Stimulated activated naive CD8-positive, alpha-beta T cell treated with anti-CD3 and anti-CD28 coated beads, Interleukin-15, amount 100 ng/mL, for 72 hours (primary cell): ENCODE measurements around the gene CETP.
"Not testable (repeated sequence)": the region's sequence is repeated elsewhere in the genome, so short reads cannot be mapped to it uniquely, and the experiment has no call there.

Source experiments
- ATAC-seq: fragments of 150-1000 bp; cut with Tn5 transposase; 2 replicates; pipeline ENCODE4 v1.10.0; 2021; ENCODE audit warnings: mild to moderate bottlenecking, moderate library complexity
- DNase-seq, 2 donors: peaks; one replicate each; pipeline ENCODE4 v3.0.0; 2021 to 2022
- H3K27ac Mint-ChIP-seq, 2 donors: one replicate each; pipeline ENCODE4 v1.8.0; 2022; ENCODE audit warnings: mild to moderate bottlenecking in 2 of 2, mixed read lengths in 2 of 2, moderate library complexity in 2 of 2
- H3K27me3 Mint-ChIP-seq: one replicate; pipeline ENCODE4 v1.8.0; 2022; ENCODE audit warnings: mixed read lengths
- H3K4me1 Mint-ChIP-seq: one replicate; pipeline ENCODE4 v1.8.0; 2022; ENCODE audit warnings: mild to moderate bottlenecking, mixed read lengths
- H3K4me3 Mint-ChIP-seq, 2 donors: one replicate each; pipeline ENCODE4 v1.8.0; 2022; ENCODE audit warnings: mild to moderate bottlenecking in 2 of 2, mixed read lengths in 2 of 2, moderate library complexity in 1 of 2
- H3K9me3 Mint-ChIP-seq, 2 donors: one replicate each; pipeline ENCODE4 v1.8.0; 2022; ENCODE audit warnings: mixed read lengths in 2 of 2

The CETP gene

DNA sequence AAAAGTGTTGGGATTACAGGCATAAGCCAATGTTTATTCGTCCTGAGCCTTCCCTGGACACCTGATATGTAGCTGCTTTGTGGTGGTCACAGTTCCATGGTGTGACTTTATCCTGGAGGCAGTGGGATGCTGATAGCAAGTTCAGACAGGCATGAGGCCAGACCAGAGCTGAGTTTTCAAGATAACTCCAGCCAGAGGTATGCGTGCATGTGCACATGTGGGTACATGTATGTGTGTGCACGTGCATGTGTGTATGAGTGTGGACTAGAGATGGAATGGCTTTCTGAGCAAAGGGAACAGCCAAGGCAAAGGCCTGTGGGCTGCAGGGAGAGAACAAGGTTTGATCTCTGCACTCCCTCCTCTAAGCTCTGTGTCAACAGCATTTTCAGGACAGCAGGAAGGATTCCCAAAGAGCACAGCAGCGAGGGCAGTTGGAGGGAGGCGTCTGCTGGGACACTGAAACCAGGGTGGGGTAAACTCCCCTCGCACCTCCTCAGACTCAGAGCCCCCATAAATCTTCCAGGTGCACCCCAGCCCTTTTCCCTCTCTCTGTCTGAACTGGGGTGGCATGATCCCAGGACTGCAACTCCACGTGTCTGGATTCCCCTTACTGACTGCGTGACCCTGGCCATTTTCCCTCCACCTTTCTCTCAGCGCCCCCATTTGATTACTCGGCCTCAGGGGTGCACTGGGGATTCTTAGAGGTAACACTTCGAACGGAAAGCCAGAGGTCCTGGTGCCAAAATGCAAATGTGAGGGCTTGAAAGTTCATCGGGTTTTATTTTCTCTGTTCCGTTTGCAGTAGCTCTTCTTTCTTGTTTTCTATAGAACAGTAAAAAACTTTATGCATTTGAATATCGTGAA, 42.9 kb downstream of the CETP start:
- Mint-ChIP-seq H3K9me3 (peaks cover 0 to 5% of the 10 kb centered on the region in 2 donors), H3K27me3 (no peaks in the 10 kb centered on the region), H3K27ac (peak overlapping the region; percentile 89 to 90), H3K4me3 (peak overlapping the region; percentile 55 to 65), H3K4me1 (peaks cover 91% of the 10 kb centered on the region)
- no peak for ATAC-seq
- no peak for DNase-seq

DNA sequence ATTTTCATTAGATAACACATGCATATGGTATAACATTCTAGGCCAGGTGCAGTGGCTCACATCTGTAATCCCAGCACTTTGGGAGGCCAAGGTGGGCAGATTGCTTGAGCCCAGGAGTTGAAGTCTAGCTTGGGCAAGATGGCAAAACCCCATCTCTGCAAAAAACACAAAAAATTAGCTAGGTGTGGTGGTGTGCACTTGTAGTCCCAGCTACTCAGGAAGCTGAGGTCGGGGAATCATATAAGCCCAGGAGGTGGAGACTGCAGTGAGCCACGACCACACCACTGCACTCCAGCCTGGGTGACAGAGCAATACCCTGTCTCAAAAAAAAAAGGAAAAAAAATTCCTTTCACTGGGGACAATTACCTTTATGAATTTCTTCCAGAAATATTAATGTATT, 43.8 kb downstream of the CETP start:
- not testable (repeated sequence) for DNase-seq, ATAC-seq

DNA sequence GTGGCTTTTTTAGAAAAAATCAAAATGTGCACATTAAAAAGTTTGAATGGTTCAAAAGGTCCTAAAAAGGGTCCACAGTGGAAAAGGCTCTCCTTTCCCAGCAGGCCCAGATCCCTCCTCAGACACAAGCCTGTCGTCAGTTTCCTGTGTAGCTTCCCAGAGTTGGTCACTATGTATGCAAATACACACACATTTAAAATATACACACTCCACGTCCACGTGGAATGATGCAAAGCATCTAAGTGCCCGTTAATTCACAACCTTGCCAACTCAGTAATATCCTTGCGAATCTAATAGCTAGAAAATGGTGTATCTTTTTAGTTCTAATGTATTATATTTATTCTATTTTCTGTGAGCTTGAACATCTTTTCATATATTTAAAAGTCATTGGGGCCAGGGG, 45.3 kb downstream of the CETP start:
- Mint-ChIP-seq H3K27ac (peak overlapping the region; percentile 59 to 68), H3K27me3 (no peaks in the 10 kb centered on the region), H3K9me3 (peaks cover 0 to 1% of the 10 kb centered on the region in 2 donors), H3K4me3 (peak overlapping the region in 1 of 2 donors; percentile 61), H3K4me1 (peaks cover 90% of the 10 kb centered on the region)
- ATAC-seq (no peak), DNase-seq (no peak)

More for the DNA sequence above, 43.8 kb downstream of the CETP start:
- H3K27me3 Mint-ChIP-seq, H3K9me3 Mint-ChIP-seq, H3K4me3 Mint-ChIP-seq, H3K27ac Mint-ChIP-seq: not testable (repeated sequence)
- H3K4me1 Mint-ChIP-seq, result peaks cover 90% of the 10 kb centered on the region

DNA sequence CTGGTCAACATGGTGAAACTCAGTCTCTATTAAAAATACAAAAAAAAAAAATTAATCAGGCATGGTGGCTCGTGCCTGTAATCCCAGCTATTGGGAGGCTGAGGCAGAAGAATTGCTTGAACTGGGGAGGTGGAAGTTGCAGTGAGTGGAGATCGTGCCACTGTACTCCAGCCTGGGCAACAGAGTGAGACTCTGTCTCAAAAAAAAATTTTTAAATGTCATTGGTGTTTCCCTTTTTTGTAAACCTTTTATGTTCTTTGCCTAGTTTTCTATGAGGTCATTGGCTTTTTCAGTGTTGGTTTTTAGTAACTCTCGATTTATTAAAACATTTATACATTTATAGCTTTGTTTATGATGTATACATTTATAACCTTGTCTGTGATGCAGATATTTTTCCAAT, 45.8 kb downstream of the CETP start:
- Mint-ChIP-seq H3K27me3 (no peaks in the 10 kb centered on the region), H3K9me3 (no peaks in the 10 kb centered on the region), H3K27ac (peak overlapping the region; percentile 35 to 68), H3K4me3 (peak overlapping the region in 1 of 2 donors; percentile 41), H3K4me1 (peaks cover 90% of the 10 kb centered on the region)
- DNase-seq (no peak), ATAC-seq (no peak)

DNA sequence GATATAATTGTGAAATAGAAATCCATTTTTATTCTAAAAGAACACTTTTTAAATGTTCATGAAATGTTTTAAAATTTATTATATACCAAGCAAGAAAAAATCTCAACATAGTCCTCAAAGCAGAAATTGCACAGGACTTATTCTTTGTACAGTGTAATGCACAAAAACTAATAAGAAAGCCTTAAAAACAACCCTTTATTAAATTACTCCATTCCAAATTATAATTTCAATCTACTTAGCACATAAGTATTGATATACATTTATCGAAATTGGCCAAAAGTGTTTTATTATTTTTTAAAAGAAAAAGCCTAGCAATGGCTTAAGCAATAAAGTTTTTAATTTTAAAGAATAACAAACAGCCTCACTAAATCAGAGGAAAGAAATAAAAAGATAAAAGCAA, 46.7 kb downstream of the CETP start:
- ATAC-seq, result no peak
- DNase-seq, result no peak
- H3K4me1 Mint-ChIP-seq, result peaks cover 87% of the 10 kb centered on the region
- no peaks in the 10 kb centered on the region for H3K27me3 Mint-ChIP-seq
- H3K27ac Mint-ChIP-seq, result peak overlapping the region in 1 of 2 donors; percentile 95
- peak overlapping the region in 1 of 2 donors; percentile 16 for H3K4me3 Mint-ChIP-seq
- H3K9me3 Mint-ChIP-seq, result no peaks in the 10 kb centered on the region

DNA sequence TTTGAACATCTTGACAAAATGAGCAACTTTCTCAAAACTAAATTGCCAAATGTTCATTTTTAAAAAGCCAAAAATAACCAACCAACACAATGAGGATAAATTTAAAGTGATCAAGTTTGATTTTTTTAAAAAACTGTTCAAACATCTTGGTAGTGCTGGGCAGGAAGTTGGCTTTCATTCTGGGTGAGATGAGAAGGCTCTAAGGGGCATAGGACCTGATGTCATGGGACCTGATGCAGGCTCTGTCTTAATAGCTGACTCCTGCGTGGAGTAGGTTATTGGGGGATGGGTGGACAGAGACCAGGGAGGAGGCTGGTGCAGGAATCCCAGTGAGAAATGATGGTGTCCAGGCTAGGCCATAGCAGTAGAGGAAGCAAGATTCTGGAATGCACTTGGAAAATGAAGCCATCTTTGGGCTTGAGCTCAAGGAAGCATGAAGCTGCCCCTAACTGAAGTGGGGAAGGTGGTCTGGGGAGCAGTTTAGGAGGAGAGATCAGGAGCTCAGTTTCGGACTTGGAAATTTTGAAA, 48.0 kb downstream of the CETP start:
- peak overlapping the region; percentile 65 to 66 for H3K4me3 Mint-ChIP-seq

DNA sequence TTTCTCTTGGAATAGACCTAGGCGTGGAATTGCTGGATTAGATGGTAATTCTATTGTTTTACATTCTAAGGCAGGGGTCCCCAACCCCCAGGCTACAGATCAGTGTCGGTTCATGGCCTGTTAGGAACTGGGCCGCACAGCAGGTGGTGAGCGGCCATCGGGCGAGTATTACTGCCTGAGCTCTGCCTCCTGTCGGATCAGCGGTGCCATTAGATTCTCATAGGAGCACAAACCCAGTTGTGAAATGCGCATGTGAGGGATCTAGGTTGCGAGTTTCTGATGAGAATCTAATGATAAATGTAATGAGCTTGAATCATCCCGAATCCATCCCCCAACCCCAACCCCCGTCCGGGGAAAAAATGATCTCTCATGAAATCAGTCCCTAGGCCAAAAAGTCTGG, 50.6 kb downstream of the CETP start:
- Mint-ChIP-seq H3K4me3 (peak overlapping the region; percentile 58 to 61), H3K27me3 (no peaks in the 10 kb centered on the region), H3K4me1 (peaks cover 86% of the 10 kb centered on the region), H3K27ac (peak overlapping the region; percentile 67 to 93), H3K9me3 (no peaks in the 10 kb centered on the region)
- no peak for DNase-seq
- no peak for ATAC-seq

More for the DNA sequence above, 48.0 kb downstream of the CETP start:
- H3K27me3 Mint-ChIP-seq, result no peaks in the 10 kb centered on the region
- ATAC-seq, result peak; percentile 21
- no peaks in the 10 kb centered on the region for H3K9me3 Mint-ChIP-seq
- DNase-seq, result no peak
- peak overlapping the region; percentile 57 to 95 for H3K27ac Mint-ChIP-seq
- peaks cover 87% of the 10 kb centered on the region for H3K4me1 Mint-ChIP-seq

DNA sequence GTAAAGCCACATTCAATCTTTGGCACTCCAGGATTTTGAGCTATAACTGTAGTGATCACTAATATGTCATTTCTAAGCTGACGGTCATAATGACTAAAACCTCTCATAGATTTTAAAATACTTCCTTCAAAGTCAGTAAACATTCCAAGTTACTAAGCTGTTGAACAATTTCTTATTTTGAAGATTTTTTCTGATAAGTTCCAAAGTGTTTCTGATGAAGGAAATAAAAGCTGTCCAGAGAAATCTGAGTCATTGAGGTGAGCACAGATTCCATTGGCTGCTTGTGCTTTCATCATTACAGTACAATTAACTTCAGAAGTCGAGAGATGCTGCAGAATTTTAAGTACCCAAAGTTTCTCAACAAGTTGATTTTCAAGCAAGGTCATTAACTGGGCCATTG, 51.5 kb downstream of the CETP start:
- ATAC-seq (no peak), DNase-seq (no peak)
- Mint-ChIP-seq H3K27ac (peak overlapping the region; percentile 7 to 99), H3K4me3 (peak overlapping the region; percentile 59 to 76), H3K9me3 (no peaks in the 10 kb centered on the region), H3K4me1 (peaks cover 90% of the 10 kb centered on the region), H3K27me3 (no peaks in the 10 kb centered on the region)

DNA sequence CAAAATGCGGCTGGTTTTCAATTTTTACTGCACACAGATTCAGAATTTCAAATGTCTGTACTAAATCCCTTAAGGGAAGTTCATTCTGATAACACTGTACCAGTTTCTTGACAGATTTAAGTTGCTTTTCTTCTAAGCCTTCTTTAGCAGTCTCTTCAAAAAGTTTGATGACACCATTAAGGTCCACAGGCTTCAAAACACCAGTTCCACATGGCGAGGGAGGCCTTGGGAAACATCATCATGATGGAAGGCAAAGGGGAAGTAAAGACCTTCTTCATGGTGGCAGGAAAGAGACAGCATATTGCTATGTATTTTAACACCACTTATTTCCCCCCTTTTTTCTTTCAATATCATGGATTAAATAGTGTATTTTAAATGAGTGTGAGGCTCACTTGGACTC, 52.2 kb downstream of the CETP start:
- Mint-ChIP-seq H3K9me3 (no peaks in the 10 kb centered on the region), H3K27ac (peak overlapping the region; percentile 95 to 99), H3K27me3 (no peaks in the 10 kb centered on the region), H3K4me1 (peaks cover 91% of the 10 kb centered on the region), H3K4me3 (peak overlapping the region; percentile 59 to 76)
- no peak for DNase-seq
- no peak for ATAC-seq

DNA sequence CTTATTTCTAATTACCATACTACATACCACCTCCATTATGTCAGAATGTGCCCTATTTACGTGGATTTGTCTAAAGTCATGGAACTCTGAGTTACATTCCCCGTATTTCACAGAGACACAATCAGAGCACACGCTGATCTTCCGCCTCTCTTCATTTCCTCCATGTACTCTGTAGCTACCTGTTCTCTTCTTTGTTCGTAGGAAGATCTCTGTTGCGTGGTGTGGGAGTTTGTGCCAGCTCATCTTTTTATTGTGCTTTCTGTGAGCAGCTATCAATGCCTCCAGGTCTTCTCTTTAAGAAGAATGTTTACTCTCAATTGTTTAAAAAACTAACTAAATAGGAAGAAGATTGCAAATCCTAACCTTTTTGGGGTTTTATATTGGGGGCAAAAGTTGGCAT, 54.6 kb downstream of the CETP start:
- Mint-ChIP-seq H3K4me1 (peaks cover 92% of the 10 kb centered on the region), H3K9me3 (no peaks in the 10 kb centered on the region), H3K27ac (peak overlapping the region; percentile 14 to 95), H3K4me3 (peak overlapping the region; percentile 44 to 47), H3K27me3 (no peaks in the 10 kb centered on the region)
- DNase-seq, result no peak
- no peak for ATAC-seq

DNA sequence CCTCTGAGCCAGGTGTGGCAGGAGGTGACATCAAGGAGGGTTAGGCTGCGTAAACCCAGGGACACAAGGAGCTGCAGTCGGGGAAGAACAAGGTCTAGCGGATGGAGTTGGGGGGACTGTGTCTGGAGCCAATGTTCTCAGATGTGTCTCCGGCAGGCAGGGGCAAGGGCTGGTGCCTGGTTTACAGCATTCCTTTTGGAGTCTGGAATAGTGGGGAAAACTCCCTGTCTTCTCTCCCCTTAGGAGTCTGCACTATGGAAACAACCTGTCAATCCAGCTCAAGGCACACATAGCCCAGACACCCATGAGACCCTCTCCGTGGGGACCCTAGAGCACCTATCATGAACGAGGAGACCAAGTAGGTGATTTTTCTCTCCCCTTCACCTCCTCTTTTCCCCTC, 55.1 kb downstream of the CETP start:
- peaks cover 92% of the 10 kb centered on the region for H3K4me1 Mint-ChIP-seq
- H3K27ac Mint-ChIP-seq, result peak overlapping the region in 1 of 2 donors; percentile 28
- no peak for DNase-seq
- H3K4me3 Mint-ChIP-seq, result peak overlapping the region in 1 of 2 donors; percentile 24
- no peaks in the 10 kb centered on the region for H3K27me3 Mint-ChIP-seq
- ATAC-seq, result no peak
- H3K9me3 Mint-ChIP-seq, result no peaks in the 10 kb centered on the region

DNA sequence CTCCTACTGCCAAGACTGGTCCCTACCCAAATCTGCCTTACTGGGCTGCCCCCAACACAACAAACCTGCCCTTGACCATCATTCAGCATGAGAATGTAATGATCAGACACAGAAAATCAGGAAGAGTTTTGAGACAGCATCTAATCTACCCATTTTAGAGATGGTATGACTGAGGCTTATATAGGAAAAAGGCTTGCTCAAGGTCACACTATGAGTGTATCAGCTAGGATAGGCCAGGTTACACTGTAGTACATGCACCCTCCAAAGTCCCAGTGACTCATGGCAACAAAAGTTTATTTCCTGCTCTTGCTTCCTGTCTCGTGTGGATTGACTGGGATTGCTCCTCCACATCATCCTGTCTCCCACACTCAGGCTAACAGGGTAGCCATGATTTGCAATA, 55.5 kb downstream of the CETP start:
- no peak for ATAC-seq
- H3K4me3 Mint-ChIP-seq, result peak overlapping the region in 1 of 2 donors; percentile 24
- peaks cover 92% of the 10 kb centered on the region for H3K4me1 Mint-ChIP-seq
- no peak for DNase-seq
- peak overlapping the region in 1 of 2 donors; percentile 28 for H3K27ac Mint-ChIP-seq
- H3K9me3 Mint-ChIP-seq, result no peaks in the 10 kb centered on the region
- no peaks in the 10 kb centered on the region for H3K27me3 Mint-ChIP-seq

DNA sequence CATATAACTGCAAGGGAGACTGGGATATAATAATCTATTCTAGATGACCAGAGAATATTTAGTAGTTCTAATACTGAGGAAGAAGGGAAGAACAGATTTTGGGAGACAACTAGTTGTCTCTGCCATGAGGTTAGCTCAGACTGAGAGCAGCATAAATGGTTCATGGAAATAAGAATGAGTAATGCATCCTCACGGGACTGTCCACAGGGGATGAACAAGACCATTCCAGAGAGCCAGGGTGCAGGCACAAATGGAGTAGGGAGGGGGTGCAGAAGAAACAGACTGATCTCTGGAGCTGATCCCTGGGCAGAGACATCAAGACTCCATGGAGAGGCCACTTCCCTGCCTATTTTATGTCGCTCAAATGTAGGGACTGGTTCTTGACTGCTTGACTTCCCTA, 58.0 kb downstream of the CETP start:
- H3K27ac Mint-ChIP-seq, result no peak overlapping the region

DNA sequence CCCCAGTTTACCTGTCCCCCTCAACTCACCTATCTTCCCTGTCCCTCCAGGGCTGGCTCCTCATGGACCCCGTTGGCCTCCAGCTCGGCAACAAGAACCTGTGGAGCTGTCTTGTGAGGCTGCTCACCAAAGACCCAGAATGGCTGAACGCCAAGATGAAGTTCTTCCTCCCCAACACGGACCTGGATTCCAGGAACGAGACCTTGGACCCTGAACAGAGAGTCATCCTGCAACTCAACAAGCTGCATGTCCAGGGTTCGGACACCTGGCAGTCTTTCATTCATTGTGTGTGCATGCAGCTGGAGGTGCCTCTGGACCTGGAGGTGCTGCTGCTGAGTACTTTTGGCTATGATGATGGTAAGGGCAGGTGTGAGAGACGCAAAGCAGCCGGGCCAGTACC, 58.9 kb downstream of the CETP start:
- no peaks in the 10 kb centered on the region for H3K9me3 Mint-ChIP-seq
- DNase-seq (no peak), ATAC-seq (no peak)
- H3K27me3 Mint-ChIP-seq, result no peaks in the 10 kb centered on the region
- H3K4me1 Mint-ChIP-seq, result peaks cover 95% of the 10 kb centered on the region
- H3K4me3 Mint-ChIP-seq, result no peak overlapping the region
- peak overlapping the region in 1 of 2 donors; percentile 69 for H3K27ac Mint-ChIP-seq

More for the DNA sequence above, 58.0 kb downstream of the CETP start:
- H3K27me3 Mint-ChIP-seq, result no peaks in the 10 kb centered on the region
- DNase-seq, result no peak
- H3K4me1 Mint-ChIP-seq, result peaks cover 95% of the 10 kb centered on the region
- H3K4me3 Mint-ChIP-seq, result no peak overlapping the region
- ATAC-seq, result no peak
- H3K9me3 Mint-ChIP-seq, result no peaks in the 10 kb centered on the region

DNA sequence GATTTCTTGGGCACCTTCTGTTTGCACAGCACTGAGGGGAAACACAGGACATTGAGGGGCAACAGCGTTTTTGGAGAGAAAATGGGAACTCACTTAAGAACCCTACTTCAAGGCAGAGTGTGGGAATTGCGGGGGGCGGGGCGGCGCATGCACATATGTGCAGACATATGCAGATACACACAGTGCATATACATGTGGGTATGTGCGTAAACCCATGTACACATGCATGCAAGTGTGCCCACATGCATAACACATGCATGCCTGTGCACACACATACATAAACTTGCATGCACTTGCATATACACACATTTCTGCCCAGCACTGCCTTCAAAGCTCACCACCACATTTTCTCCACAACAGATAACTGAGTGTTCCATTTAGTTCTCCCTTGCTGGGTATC, 60.0 kb downstream of the CETP start:
- Mint-ChIP-seq H3K27me3 (no peaks in the 10 kb centered on the region), H3K4me1 (peaks cover 96% of the 10 kb centered on the region), H3K27ac (peak overlapping the region; percentile 66 to 77), H3K4me3 (peak overlapping the region; percentile 29 to 79), H3K9me3 (no peaks in the 10 kb centered on the region)
- ATAC-seq, result no peak
- no peak for DNase-seq

DNA sequence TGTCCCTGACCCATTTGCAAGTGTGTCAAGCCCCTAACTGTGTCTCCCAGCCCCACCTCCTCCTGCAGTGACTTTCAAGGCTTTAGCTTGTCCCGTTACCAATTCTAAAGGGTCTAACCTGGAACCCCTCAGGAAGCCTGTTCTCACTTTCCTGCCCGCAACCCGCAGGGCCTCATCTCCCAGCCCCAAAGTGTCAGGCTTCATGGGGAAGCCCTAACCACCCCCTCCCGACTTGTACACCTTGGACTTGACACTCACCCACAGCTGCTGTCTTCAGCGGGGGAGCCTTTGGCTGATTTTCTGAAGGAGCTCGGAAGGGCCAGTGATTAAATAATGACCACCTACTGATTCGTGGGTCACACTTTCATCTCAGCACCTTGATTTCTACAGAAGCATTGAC, 60.7 kb downstream of the CETP start:
- H3K4me1 Mint-ChIP-seq, result peaks cover 96% of the 10 kb centered on the region
- ATAC-seq, result peak; percentile 43
- peak overlapping the region; percentile 34 to 78 for H3K27ac Mint-ChIP-seq
- H3K27me3 Mint-ChIP-seq, result no peaks in the 10 kb centered on the region
- H3K4me3 Mint-ChIP-seq, result peak overlapping the region; percentile 79 to 81
- no peaks in the 10 kb centered on the region for H3K9me3 Mint-ChIP-seq
- peak in 1 of 2 donors; percentile 57 for DNase-seq
